Activated gamma-delta T cell (primary cell): ENCODE measurements around the gene TNK2.
"Not testable (repeated sequence)": the region's sequence is repeated elsewhere in the genome, so short reads cannot be mapped to it uniquely, and the experiment has no call there.

Source experiments
- DNase-seq: peaks from one replicate; lab custom pipeline; 2025; lab: John Stamatoyannopoulos, UW
- total RNA-seq, 2 donors: gene quantifications; one replicate each; lab custom pipeline; 2026; lab: John Stamatoyannopoulos, UW

TNK2 gene
- 131 to 155 reads per million in 2 donors for total RNA-seq

- no peak for DNase-seq
These were observed at the start of gene TNK2 for GRCh38 chr3:195907934-195908693. TNK2 (minus strand) TSS chr3:195908551; CDS start chr3:195888588, 19,963 bp downstream.

GRCh38 chr3:195956577-195956976 is 48.2 kb upstream of the TNK2 start:
- DNase-seq: no peak

- DNase-seq: not testable (repeated sequence)
These were observed 47.1 kb upstream of the TNK2 start for GRCh38 chr3:195955416-195955841.

DNA sequence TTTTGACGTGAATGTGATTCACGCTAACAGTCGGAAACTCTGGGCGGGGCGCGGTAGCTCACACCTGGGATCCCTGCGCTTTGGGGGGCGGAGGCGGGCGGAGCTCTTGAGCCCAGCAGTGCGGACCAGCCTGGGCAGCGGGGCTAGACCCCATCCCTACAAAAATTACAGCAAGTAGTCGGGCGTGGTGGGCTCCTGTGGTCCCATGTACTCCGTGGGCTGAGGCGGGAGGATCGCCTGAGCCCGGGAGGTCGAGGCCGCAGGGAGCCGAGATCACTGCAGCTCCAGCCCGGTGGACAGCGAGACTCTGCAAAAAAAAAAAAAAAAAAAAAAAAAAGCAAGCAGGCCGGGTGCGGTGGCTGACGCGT is 46.4 kb upstream of the TNK2 start:
- not testable (repeated sequence) for DNase-seq

GRCh38 chr3:195954052-195954751 is 45.9 kb upstream of the TNK2 start:
- DNase-seq: not testable (repeated sequence)

- not testable (repeated sequence) for DNase-seq
These were observed 44.2 kb upstream of the TNK2 start for GRCh38 chr3:195952590-195952989.

- DNase-seq: not testable (repeated sequence)
These were observed 43.3 kb upstream of the TNK2 start for GRCh38 chr3:195951443-195952177.

DNA sequence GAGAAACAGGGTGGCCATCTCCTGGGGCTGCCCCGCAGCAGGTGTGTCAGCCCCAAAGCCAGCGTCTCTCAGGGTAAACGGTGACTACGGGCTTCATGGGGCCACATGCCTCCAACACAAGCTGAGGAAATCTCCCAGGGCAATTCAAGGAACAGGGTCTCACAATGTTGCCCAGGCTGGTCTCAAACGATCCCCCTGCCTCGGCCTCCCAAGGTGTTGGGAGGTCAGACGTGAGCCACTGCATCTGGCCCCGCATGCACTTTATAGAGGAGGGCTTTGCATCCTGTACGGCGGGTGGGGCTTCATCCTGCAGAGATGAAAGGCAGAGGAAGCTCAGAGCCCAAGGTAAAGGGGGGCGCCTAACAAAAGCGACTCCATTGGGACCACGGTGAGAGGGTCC is 42.4 kb upstream of the TNK2 start:
- DNase-seq: not testable (repeated sequence)

- not testable (repeated sequence) for DNase-seq
These were observed 41.8 kb upstream of the TNK2 start for GRCh38 chr3:195950164-195950563.

DNA sequence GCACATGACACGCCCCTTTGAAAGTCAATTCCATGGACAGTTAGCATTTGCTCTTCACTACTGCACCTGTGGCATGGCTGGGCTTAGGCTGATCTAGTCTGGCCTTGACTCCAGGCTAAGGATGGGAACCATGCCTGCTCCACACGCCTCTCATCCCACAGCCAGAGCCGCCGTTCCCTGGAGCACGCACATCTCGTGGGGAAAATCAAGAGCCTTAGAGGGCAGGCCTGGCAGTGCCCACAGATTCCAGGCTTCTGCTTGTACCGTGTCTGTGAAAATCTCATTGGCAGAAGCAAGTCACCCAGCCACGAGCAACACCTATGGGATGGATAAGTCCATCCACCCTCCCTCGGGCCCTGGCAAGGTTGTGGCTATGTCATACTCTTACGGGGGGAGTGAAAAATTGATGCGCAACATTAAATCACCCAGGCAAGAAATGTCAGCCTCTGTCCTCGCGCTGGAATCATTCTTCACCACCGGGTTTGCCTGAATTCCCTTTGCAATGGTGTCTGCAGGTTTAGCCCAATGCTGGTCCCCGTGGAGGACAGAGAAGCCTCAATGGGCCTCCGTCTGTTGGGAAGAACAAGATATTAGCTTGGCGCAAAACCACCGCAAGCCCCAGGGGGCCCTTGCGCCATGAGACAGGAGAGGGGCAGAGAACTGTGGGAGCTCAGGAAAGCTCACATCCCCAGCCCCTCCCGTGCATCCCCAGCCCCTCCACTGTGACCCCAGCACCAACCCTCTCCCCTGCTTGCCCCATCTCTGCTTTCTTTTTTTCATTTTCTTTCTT is 38.8 kb upstream of the TNK2 start:
- not testable (repeated sequence) for DNase-seq

- DNase-seq: not testable (repeated sequence)
These were observed 33.0 kb upstream of the TNK2 start for GRCh38 chr3:195941265-195941815.

DNA sequence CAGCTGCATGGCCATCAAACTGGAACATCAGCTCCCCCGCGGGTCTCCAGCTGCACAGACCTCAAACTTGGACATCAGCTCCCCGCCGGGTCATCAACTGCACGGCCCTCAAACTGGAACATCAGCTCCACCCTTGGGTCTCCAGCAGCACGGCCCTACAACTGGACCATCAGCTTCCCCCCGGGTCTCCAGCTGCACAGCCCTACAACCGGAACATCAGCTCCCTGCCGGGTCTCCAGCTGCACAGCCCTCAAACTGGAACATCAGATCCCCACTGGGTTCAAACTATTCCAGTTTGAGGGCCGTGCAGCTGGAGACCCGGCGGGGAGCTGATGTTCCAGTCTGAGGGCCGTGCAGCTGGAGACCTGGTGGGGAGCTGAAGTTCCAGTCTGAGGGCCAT is 32.5 kb upstream of the TNK2 start:
- not testable (repeated sequence) for DNase-seq

- DNase-seq: not testable (repeated sequence)
These were observed 31.4 kb upstream of the TNK2 start for GRCh38 chr3:195939526-195940470.

GRCh38 chr3:195933044-195933430 is 24.7 kb upstream of the TNK2 start:
- not testable (repeated sequence) for DNase-seq

DNA sequence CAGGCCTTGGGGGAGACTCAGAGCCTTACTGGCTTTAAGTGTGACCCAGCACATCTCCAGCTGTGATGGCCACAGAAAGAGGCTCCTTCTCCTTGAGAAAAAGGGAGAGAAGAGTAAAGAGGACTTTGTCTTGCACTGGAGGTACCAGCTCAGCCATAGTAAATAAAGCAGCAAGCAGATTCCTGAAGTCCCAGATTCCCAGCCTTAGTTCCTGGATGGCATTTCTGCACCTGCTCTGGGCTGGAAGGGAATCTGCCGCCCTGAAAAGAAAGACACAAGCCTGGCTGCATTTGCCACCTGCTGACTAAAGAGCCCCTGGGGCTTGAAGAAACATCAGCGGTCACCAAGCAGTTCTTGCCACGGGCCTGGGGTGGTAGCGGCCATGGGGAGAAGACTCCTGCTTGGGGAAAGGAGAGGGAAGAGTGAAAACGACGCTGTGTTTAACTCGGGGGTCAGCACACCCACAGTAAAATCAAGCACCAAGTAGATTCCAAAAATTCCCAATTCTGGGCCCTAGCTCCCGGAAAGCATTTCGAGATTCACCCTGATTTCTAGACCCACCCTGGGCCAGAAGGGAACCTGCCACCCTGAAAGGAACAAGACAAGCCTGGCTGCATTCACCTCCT is 24.2 kb upstream of the TNK2 start:
- no peak for DNase-seq

GRCh38 chr3:195931582-195932273 is 23.4 kb upstream of the TNK2 start:
- no peak for DNase-seq

GRCh38 chr3:195929452-195929851 is 21.1 kb upstream of the TNK2 start:
- no peak for DNase-seq

- DNase-seq: no peak
These were observed 13.0 kb upstream of the TNK2 start for GRCh38 chr3:195921334-195921791.

- DNase-seq: no peak
These were observed 9.8 kb upstream of the TNK2 start for GRCh38 chr3:195918176-195918575.
